NCI-H446 (cell line): ENCODE measurements around the gene MBOAT1.

Source experiments
- DNase-seq, 2 experiments: peaks; one replicate each; lab custom pipeline; 2025; lab: John Stamatoyannopoulos, UW

MBOAT1 gene

DNA sequence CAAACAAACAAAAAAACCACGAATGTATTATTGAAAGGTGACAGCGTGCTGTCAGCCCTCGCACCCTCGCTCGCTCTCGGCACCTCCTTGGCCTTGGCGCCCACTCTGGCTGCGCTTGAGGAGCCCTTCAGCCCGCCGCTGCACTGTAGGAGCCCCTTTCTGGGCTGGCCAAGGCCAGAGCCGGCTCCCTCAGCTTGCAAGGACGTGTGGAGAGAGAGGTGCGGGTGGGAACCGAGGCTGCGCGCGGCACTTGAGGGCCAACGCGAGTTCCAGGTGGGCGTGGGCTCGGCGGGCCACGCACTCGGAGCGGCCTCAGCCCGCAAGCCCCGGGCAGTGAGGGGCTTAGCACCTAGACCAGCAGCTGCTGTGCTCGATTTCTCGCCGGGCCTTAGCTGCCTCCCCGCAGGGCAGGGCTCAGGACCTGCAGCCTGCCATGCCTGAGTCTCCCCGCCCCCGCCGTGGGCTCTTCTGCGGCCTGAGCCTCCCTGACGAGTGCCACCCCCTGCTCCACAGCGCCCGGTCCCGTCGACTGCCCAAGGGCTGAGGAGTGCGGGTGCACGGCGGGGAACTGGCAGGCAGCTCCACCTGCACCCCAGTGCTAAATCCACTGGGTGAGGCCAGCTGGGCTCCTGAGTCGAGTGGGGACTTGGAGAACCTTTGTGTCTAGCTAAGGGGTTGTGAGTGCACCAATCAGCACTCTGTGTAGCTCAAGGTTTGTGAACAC lies 20.9 kb upstream of the MBOAT1 start:
- no peak for DNase-seq

DNA sequence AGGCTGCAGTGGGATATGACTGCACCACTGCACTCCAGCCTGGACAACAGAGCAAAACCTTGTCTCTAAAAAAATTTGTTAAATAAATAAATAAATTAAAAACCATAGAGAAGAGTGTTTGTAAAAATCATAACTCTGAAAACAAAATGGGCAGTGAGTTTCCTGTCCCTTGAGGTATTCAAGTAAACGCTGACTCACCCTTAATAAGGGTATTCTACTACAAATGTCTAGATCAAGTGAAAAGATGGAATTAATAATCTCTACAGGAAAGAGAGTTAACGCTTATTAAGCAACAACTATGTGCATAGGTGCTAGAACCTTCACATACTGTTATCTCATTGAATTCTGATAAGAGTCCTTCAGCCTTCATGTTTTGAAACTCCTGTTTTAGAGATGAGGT lies 19.9 kb upstream of the MBOAT1 start:
- DNase-seq: no peak

- DNase-seq: no peak
These were observed 18.3 kb upstream of the MBOAT1 start for GRCh38 chr6:20230401-20231119.

- no peak for DNase-seq
These were observed 17.6 kb upstream of the MBOAT1 start for GRCh38 chr6:20229881-20230280.

GRCh38 chr6:20227350-20227749 lies 15.1 kb upstream of the MBOAT1 start:
- no peak for DNase-seq

GRCh38 chr6:20223141-20223540 lies 10.9 kb upstream of the MBOAT1 start:
- DNase-seq: no peak

DNA sequence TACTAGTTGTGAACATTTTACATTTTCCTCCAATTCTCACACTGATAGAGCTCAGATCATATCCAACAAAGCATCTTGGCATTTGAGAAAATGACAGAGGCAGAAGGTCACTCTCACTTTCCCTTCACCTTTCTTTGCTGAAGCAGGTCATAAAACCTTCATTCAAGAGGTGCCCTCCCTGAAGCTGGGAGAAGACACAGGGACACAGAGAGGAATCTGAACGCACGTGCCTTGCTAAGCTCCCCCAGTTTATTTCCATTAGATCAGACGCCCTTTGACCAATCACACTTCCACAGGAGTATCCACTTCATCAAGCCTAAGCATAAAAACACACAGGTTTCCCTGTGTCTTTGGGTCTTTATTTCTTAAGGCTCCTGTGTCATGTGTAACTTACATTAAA lies 9.2 kb upstream of the MBOAT1 start:
- no peak for DNase-seq

DNA sequence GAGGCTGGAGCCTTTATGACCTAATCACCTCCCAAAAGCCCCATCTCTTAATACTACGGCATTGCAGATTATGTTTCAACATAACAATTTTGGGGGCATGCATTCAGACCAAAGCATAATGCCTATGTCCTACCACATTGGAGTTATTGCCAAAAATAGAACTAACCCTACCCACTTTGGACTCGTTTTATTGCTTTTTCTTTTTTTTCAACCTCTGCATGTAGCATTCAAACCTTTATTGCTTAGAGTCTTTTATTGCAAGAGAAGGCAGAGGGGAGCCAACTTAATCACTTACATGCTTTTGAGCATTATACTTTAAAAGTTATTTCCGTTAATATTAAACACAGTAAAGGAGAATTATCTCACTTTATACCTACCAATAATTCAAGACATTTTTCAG lies 8.1 kb upstream of the MBOAT1 start:
- DNase-seq: no peak

GRCh38 chr6:20217891-20218290 lies 5.6 kb upstream of the MBOAT1 start:
- no peak for DNase-seq

GRCh38 chr6:20217324-20217855 lies 5.1 kb upstream of the MBOAT1 start:
- DNase-seq: peak in 1 of 2 experiments; percentile 38

- no peak for DNase-seq
These were observed 3.0 kb upstream of the MBOAT1 start for GRCh38 chr6:20215310-20215709.

GRCh38 chr6:20213271-20213798 lies 1.1 kb upstream of the MBOAT1 start:
- no peak for DNase-seq

- peak in 1 of 2 experiments; percentile 40 for DNase-seq
These were observed 303 bp downstream of the MBOAT1 start for GRCh38 chr6:20211941-20212391.

GRCh38 chr6:20211037-20211940 lies 980 bp downstream of the MBOAT1 start:
- no peak for DNase-seq

- DNase-seq: no peak
These were observed 2.1 kb downstream of the MBOAT1 start for GRCh38 chr6:20210158-20210557.

DNA sequence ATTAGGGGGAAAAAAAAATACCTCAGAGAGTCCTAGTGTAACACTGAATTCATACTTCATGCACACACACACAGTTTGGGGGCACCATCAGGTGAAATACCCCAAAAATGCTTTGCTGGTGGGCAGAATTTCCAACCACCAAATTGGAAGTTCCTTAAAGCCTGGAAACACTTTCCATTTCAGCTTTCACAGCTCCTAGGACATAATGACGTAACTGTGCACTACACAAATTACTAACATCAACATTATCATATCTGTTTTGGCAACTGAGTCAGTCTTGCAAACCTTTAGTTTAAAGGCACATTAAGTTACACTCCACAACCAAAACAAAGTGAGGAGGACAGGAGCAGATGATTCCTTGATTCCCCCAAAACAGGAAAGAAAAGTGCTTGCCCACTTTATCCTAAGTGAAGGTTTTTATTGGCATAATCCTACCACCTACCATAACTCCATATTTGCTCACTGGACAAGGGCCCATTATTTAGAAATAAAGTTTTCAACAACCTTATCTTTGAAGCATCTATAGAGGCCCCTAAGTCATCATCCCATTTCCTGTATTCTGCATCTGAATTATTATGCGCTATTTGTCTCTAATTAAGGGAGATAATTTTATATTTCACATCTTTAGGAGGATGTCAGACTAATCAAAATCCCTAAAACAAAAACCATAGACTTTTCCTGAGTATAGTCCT lies 3.4 kb downstream of the MBOAT1 start:
- DNase-seq: no peak

DNA sequence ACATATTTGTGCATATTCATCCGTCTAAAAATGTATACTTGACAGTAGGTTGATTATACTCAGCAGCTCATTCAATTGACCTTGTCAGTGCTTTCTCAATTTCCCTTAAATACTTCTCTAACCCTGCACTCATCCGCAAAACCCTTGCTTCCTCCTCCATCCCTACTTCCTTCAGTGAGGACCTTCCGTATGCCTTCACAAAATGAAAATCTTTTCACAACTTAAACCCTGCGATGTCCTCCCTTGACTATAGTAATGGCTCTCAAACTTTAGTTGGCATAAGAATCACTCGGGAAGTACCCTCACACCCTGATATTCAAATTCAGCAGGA lies 5.2 kb downstream of the MBOAT1 start:
- no peak for DNase-seq

DNA sequence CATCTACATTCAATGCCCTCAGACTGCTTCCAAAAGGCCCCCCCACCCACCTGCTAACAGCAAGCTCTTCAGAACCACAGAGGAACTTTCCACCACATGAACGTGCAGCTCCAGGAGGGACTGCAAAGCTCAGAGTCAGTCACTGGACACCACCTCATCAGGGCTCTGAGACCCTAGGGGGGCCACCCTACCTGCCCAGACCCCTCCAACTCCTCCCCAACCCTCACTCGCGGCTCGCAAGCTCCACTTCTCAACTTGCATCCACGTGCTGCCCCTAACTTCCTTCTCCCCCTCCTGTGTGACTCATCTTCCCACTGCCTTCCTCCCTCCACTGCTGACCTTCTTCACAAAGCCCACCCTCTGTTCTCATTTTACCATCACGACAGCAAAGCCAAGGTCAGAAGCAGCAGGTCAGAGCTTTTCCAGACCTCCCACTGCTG lies 6.5 kb downstream of the MBOAT1 start:
- no peak for DNase-seq

DNA sequence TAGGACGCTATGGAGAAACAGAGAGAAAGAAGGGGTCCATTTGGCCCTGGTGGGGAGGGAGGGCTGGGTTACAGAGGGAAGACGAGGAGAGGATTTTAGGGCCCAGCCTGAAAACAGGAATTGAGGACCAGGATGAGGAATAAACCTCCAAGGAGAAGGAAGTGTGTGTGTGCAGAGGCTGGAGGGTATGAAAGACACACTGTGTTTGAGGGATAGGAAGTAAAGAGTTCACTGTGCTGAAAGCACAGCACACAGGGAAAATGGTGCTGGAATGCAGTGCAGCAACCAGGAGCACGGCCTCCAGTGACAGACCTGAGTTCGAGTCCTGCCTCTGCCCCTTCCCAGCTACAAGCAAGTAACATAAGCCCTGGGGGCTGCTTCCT lies 7.8 kb downstream of the MBOAT1 start:
- DNase-seq: no peak

DNA sequence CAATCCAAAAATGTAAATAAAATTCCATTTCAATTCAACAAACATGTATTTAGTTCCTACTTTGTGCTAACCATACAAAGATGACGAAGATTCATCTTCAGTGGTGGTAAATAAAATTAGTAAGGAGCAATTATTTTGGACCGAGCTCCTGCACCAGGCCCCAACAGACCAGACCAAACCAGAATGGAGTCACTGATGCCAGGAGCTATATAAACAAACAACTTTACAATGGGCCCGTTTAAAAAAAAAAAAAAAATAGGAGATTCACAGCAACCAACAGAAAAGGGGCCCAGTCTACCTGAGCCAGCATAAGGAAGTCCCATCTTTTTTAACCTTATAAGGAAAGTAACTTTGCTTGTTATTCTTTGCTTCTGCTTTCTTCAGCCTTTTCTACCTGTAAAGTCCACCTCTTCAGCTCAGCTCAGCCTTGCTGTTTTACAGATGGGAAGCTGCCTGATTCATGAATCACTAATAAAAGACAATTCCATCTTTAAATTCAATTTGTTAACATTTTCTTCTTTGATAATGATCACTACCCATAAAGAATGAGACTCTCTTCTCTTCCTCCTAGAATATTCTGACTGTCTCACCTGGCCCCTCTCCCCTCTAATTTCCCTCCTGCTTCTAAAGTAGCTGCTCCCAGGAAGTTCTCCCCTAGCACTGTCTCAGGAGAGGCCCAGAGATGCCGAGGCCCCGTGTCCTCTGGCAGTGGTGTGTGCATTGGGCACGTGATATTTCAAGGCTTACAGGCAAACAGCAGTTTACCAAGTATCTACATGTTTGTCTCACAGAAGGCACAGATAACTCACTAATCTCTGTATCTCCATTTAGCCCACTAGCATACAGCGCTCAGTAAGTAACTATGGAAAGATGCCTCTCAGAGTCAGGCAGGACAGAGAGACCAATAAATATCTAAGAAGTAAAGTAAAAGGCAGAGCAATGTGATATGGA lies 8.4 kb downstream of the MBOAT1 start:
- DNase-seq: no peak
